HG03095 (cell line): ENCODE results near the gene DMD.

Experiments used
- ATAC-seq: cut with Tn5 transposase; IDR thresholded peaks from one replicate; pipeline ENCODE4 v1.9.1; 2021; ENCODE audit warnings: moderate library complexity; ENCODE audit not compliant: unreplicated experiment

DMD gene

DNA sequence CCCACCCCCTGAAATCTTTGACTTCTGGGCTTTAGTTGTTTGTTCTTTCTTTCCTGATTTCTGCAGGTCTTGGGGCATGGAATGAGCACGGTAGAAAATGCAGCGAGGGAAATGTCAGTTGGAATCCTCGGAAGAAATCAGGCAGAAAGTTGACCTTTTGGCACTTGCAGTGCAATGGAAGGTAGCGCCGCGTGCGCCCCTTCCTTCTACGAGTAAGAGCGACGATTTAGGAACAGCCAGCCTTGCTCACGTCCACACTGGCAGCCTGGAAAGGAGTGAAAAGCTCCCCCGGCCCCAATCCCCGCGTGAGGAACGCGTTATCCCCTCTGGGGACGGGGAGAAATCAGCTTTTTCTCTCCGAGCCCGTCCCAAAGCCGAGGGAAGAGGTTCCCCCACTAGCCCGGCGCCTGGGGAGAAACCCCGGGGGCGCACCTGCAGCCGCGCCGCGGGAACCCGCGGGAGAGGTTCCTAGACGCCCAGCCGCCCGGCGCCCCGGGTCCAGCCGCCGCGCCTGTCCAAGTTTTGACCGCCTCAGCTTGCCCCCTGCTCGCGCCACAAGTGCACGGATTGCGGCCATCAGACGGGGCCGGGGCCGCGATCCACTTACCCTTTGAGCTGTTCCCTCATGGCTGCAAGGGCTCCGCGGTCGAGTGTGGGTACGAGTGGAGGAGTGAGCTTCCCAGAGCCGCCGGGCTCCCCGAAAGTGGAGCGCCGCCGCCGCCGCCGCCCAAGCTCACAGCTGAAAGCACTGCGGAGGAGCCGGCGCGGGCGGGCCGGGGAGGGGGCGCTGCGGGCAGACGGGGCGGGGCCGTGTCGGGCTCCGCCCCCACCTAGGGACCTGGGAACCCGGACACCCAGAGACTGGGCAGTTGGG is 1944.9 kb downstream of the DMD start:
- peak; percentile 82 for ATAC-seq

DNA sequence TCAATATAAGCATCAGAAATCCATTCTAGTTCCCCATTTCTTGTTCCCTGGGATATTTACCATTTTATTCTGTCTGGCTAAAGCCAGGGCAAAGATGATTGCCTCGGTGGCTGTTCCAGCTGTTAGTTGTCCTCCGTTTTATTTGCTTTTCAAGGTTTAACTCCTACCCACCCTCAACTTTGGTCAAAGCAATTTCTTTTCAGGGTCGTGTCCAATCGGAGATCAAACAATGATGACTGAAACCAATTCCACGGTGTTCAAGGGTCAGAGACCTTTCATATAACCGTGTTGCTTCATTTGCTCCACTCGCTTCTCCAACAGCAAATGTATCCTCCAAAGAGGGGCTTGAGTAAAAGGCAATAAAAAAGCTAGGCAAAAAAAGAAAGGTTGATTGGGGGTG is 1946.0 kb downstream of the DMD start:
- no peak for ATAC-seq

DNA sequence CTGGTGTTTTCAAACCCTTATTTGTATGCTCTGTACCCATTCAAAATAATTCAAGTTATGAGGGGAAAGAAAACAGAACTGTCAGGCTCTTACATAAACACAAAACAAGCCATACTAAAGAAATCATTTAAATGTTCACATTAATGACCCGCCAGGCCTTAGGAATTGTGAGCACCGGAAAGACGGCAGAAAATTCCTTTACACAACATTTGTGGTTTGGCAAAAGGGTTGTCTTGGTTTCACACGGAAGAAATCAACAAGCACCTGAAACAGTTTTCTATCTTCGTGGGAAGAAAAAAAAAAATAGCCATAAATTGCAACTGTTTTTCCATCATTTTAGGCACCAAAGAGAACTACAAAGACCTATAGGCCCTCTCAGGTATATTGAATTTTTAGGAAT is 1951.0 kb downstream of the DMD start:
- no peak for ATAC-seq

DNA sequence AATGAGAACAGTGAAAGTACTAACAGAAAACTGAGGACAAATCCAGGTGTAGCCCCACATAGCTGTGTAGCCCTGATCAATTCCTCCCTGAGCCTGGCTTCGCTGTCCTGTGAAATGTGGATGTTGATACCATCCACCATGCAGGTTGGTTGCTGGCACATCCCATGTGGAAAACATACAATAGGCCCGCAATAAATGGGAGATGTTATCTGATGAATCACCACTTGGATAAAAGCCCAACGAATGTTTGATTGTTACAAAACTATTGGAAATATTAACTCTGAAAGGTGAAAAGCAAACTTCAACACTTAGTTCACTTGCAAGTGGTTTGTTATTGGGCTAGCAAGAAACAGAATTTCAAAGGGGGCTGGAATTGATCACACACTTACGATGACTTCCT is 1953.2 kb downstream of the DMD start:
- no peak for ATAC-seq

DNA sequence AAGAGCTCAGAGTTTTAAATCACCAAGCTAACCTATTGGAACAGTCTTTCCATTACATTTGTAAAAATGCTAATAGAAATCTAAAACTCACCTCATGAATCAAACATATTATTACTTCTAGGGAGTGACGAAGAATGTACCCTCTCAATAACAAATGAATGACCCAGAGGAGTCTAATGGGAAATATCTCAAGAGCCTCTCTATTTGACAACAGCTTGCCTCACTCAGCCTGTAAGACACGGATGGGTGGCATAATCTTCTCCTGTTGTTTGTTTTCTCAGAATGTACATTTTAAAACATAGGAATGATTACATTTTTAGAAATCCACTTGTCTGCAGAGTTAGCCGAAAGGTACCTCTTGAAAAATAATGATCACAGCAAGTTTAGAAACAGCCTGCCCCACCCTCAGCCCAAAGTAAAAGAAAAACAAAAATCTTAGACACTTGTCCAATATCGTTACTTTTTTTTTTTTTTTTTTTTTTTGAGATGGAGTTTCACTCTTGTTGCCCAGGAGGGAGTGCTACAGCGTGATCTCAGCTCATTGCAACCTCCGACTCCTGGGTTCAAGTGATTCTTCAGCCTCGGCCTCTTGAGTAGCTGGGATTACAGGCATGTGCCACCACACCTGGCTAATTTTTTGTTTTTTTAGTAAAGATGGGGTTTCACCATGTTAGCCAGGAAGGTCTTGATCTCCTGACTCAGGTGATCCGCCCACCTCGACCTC is 1955.9 kb downstream of the DMD start:
- ATAC-seq = no peak

DNA sequence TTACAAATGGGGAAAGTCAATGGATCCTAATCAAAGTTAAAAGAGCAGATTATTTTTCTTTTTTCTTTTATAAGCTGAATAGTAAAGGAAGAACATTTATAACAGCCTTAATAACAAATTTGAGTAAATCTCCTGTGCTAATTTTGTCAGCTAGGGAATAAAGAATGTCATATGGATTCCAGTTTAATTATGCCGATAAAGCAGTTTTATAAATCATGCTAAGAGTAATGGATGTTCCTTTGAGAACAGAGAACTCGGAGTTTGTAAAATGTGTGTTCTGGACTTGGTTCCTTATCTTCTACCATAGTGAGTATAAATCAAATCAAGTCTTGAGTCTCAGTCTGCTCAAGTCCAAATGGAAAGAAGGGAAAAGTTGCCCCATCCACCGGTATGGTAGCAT is 1959.2 kb downstream of the DMD start:
- ATAC-seq = no peak

DNA sequence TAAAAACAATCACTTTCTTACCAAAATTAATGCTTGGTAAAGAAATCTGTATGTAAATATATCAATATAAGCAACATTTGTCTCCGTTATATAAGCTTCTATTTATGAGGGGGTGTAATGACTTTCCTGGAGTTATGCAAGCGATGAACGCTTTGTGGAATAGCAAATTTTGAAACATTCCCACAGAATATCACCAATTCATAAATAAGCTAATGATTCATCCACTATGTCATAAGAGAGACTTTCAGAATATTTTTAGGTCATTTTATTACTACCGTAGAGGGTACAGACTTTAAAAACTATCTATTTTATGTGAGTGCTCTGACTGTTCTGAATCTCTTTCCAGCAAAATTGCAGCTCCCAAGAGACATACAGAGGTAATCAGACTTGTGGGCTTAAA is 1960.0 kb downstream of the DMD start:
- no peak for ATAC-seq

DNA sequence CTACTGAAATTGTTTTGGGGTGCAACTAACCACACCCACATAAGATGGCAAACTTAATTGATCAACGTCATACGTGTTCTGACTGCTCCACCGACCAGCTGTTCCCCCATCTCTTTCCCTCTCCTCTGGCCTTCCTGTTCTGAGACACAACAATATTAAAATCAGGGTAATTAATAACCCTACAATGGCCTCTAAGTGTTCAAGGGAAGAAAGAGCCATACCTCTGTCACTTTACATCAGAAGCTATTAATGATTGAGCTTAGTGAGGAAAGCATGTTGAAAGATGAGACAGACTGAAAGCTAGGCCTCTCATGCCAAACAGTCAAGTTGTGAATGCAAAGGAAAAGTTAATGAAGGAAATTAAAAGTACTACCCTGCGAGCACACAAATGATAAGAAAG is 1965.6 kb downstream of the DMD start:
- ATAC-seq = peak; percentile 64

DNA sequence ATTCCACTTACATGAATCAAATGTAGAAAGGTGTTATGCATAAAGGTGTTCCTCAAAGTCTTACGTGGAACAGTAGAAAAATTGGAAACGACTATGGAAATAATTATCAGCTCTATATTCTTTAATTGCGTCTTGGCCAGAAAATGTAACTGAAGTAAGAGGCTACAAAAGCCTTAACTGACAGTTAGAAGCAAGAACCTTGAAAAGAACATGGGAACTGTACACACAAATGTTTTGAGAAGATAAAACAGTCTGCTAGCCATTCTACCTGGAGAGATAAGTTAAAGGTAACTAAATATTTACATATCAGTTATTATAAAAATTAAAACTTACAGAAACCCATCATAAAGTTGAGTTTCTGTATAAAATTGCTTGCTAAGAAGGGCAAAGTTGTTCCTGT is 1967.5 kb downstream of the DMD start:
- no peak for ATAC-seq

DNA sequence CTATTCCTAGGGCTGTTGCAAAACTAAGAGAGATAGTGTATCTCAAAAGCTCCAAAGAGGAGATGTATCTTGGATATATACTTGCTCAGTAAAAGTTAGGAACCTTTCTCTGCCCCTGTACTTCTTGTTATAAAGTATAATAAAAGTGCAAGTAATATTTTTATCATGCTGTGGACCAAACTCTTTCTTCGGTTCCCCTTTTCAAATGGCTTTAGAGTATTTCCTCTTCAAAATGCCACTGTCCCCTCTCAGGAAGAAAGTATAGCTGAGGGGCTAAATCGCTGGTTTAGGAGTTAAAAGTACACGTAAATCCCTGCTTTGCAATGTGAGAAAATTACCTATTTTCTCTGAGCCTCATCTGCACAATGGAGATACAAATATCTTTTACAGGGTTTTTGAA is 1970.4 kb downstream of the DMD start:
- ATAC-seq = no peak

DNA sequence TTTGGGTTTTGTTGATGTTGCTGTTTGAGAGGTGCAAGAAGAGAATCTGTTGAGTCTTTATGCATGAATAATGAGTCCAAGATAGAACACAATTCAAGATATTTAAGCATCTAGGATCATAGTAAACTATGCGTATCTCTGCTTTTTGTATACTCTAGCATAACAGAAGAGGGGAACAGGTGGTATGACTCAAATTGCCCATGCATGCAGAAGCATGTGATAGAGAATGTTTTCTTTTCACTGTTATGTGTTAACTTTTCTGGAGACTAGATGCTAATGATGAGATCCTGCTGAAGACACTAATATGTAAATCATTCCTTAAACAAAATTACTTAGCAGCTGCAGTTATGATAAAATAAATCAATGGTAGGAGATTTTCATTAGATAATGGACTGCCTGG is 1974.2 kb downstream of the DMD start:
- ATAC-seq = no peak

DNA sequence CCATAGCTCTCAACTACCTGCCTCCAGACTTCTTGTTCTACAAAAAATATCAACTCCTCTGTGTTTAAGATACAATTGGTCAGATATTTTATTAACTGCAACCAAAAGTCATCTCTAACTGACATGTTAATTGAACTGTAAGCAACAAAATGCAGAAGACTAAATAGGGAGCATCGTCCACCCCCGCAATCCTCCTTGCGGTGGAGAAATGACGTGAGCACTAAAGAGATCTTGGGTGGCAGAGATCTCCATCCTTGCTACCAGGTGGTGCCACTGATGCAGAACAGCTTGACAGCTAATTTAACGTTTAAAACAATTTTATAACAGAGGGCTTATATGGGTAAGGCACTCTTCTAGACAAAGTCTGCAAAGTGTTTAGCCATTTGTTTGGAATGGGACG is 1975.1 kb downstream of the DMD start:
- no peak for ATAC-seq

DNA sequence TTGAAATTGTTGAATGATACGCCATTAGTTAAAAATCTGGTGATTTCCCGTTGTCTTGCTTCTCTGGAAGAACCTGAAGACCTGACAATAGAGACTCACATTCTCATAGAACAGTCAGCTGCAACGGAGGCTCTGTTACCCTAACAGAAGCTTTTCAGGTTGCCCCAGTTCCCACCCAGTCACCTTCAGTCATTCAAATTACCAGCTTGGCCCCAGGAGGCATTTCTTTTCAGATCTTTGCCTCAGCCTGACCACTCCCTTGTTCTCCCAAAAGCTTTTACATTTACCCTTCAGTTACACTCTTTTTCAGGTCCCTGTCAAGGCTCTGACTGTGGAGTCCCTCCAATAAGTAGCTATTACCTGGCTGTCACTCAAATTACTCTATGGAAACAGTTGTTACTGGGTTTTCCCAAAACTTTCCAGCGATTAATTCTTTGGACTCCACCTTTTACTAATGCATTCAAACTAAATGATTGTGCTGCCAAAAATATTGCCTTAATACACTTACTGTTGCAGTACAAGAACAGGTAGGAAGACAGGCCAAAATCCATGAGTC is 1977.3 kb downstream of the DMD start:
- no peak for ATAC-seq

DNA sequence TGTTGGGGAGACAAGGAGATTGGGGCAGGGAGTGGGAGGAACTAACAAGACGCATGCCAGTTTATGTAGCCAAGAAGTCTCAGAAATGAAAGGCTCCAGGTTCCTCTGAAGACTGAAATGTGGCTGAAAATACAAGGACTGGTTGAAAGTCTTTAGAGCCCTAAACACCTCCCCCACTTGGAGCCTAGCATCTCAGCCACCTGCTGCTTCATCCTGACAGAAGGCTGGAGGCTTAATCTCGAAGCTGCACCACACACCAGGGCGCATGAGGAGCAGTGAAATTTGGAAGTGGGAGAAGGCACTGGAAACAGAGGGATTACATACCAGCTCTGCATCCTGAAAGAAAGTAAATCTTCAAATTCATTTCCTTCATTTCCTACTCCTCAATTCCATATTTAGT is 1978.8 kb downstream of the DMD start:
- ATAC-seq = no peak

DNA sequence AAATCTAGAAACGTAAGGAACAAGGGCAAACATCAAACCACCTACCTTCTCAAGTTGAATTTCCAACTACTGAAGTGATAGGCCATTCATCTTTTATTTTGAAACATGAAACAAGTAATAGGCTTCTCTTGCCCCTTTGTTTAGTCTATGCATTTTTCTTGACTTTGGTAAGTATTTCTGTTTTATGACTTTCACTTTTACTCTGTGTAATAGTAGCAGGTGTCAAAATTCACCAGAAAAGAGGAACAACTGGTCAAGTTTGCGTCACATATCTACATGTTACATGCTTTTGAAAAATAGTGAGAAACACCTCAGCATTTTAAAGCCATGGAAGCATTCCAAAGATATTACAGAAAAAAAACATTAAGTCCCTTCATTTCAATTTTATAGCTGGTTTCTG is 1982.4 kb downstream of the DMD start:
- peak; percentile 93 for ATAC-seq

DNA sequence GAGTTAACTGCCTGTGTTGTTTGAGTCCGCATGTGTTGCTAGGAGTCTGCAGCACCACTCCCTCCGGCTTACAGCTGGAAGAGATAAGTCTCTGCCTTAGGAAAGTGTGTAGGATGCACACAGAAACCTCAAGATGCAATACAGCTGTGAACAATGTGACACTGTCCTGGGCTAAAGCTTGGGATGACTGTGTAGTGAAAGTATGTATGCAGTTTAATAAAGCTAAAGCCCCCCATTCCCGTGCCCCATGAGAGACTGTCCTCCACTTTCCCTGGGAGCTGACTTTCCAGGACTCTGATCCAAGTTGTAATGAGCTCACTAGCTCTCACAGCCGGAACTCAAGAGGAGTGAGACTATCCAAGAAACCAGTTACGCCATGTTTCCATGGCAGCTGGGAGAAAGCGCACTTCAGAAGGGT is 1982.9 kb downstream of the DMD start:
- ATAC-seq = peak; percentile 9

DNA sequence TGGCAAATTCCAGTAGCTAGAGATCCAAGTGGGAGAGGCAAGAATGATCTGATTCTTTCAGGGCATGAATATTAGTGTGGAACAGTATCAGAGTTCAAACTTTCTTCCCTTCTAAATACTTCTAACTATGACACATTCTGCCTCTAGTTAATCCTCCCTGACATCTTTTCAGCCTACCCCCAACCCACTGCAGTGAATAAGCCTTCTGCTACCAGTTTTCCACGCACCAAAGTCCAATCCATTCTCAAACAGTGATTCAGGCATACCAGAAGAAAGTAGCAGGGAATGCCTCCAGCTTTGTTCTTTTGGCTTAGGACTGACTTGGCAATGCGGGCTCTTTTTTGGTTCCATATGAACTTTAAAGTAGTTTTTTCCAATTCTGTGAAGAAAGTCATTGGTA is 1984.1 kb downstream of the DMD start:
- ATAC-seq = no peak

DNA sequence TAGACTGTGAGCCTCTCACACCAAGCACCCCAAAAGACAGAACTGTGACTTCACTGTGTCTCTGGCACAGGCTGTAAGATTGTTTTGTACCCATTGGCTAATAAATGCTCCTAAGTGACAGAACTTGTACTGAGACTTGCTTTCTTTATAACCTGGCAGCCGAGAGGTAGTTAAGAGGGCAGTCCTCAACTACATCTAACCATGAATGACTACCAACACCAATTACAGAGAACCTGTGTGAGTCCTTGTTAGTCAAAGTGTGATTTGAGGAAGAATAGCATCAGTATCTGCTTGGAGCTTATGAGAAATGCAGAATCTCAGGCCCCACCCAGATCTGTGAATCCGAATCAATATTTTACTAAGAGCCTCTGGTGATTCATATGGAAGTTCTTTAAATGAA is 1985.5 kb downstream of the DMD start:
- no peak for ATAC-seq

DNA sequence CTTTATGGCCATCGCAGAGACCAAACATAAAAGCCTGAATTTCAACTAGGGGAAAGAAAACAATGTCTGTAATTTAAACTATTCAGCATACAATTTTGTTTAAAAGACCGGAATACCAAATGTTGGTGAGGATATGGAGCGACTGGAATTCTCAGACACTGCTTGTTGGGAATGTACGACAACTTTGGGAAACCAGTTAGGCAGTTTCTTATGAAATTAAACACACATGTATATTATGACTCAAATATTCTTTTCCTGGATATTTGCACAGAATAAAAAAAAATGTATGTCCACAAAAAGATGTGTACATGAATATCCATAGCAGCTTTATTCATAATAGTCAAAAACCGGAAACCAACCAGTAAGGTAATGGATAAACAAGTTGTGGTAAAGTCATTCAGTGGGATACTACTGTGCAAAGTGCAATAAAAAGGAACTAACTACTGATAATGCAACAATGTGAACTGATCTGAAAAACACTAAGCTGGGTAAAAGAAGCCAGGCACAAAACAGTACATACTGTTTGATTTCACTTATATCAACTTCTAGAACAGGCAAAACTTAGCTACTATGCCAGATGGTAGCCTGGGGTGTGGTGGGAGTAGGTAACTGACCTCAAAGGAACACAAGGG is 1986.9 kb downstream of the DMD start:
- ATAC-seq = no peak

DNA sequence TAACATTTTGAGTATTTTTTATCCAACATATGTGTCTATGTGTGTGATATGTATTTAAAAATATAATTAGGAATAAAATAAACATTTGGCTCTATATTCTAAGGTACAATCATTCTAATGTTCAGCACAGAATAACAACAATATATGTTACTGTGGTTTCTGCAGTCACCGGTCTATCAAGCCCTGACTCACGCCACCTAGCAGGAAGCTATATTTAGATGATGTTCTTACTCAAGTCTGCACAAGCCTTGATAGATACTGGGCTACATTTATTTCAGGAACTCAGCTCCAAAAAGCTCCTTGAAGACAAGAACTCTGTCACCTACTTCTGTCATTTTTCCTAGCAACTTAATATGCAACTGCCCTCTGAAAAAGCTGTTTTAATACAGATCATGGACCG is 1987.5 kb downstream of the DMD start:
- ATAC-seq = peak; percentile 72

DNA sequence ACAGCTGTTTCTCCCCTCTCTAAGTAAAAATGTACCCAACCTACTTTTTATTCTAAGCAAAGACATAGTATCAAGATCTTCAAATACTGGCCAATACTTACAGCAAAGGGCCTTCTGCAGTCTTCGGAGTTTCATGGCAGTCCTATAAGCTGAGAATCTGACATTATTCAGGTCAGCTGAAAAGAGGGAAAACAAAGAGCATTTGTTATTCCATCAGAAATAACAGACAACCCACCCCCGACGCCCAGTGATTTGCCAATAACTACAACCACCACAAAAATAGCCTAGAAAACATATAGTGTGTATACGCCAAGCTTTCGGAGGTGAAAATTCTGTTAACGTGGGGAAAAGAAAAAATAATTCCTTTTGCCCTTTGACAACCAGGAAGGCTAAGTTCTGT is 1988.4 kb downstream of the DMD start:
- no peak for ATAC-seq

DNA sequence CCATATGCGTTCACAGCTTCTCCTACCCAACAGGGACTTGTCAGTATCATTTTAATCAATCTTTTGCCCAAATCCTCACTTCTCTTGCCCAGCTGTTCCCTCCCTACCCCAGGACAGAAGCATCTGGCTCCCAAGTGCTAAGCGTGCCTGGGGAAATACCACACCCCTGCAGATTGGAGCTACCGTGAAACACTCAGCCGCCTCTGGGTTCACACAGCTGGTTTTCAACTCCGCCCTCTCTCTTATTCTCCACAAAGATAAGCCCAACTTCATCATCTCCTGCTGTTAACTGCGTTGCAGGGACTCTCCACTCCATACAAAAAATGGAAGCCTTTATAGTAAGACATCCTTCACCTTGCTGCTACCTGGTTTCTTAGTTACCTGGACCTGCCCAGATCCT is 1992.2 kb downstream of the DMD start:
- no peak for ATAC-seq
